Fibroblast of lung (primary cell): ENCODE results near the gene NMUR2. TPM values are rescaled to one million over a fixed set of nuclear protein-coding genes. Genes with fewer than 3 reads are reported as not detected.

Source experiments
- DNase-seq, 2 donors: peaks; one replicate each; pipeline versions ENCODE4 v3.0.0 to v3.0.0-alpha.2; 2010; ENCODE audit warnings: low read depth in 2 of 2
- H2AFZ ChIP-seq: 2 replicates; pipeline ENCODE4 v1.5.1; 2012; ENCODE audit warnings: low read length, control low read depth, inconsistent platforms
- H3K27ac ChIP-seq: 2 replicates; pipeline ENCODE4 v1.5.1; 2011; ENCODE audit warnings: low read length, control low read depth; ENCODE audit not compliant: insufficient read depth
- H3K27me3 ChIP-seq: 2 replicates; pipeline ENCODE4 v1.5.1; 2011; ENCODE audit warnings: mild to moderate bottlenecking, low read length; ENCODE audit not compliant: control insufficient read depth, insufficient read depth
- H3K36me3 ChIP-seq: 2 replicates; pipeline ENCODE4 v1.5.1; 2011; ENCODE audit warnings: low read length; ENCODE audit not compliant: control insufficient read depth, insufficient read depth
- H3K4me1 ChIP-seq: 2 replicates; pipeline ENCODE4 v1.5.1; 2011; ENCODE audit warnings: low read length; ENCODE audit not compliant: control insufficient read depth, insufficient read depth; ENCODE audit errors: extremely low read depth
- H3K4me2 ChIP-seq: 2 replicates; pipeline ENCODE4 v1.5.1; 2011; ENCODE audit warnings: low read length, control low read depth; ENCODE audit not compliant: insufficient read depth; ENCODE audit errors: extremely low read depth
- H3K4me3 ChIP-seq, 4 experiments: fragments of 200-600 bp in 1 of 4; sonication (generic) in 1 of 4; replicated peaks in 1 of 4; 2 replicates each; pipeline ENCODE4 v1.5.1; 2011 to 2016; ENCODE audit warnings: low read length in 4 of 4, low read depth in 3 of 4, mild to moderate bottlenecking in 3 of 4, control low read depth in 2 of 4, inconsistent platforms in 1 of 4, mixed read lengths in 1 of 4; ENCODE audit not compliant: insufficient read depth in 1 of 4; ENCODE audit errors: control extremely low read depth in 1 of 4
- H3K79me2 ChIP-seq: 2 replicates; pipeline ENCODE4 v1.5.1; 2012; ENCODE audit warnings: mild to moderate bottlenecking, low read length, inconsistent platforms; ENCODE audit not compliant: control insufficient read depth, insufficient read depth
- H3K9ac ChIP-seq: 2 replicates; pipeline ENCODE4 v1.5.1; 2011; ENCODE audit warnings: mild to moderate bottlenecking, low read length, control low read depth; ENCODE audit not compliant: insufficient read depth
- H3K9me3 ChIP-seq: 2 replicates; pipeline ENCODE4 v1.5.1; 2012; ENCODE audit warnings: low read depth, low read length; ENCODE audit not compliant: control insufficient read depth, insufficient read depth
- H4K20me1 ChIP-seq: 2 replicates; pipeline ENCODE4 v1.5.1; 2011; ENCODE audit warnings: low read length; ENCODE audit not compliant: control insufficient read depth, insufficient read depth; ENCODE audit errors: extremely low read depth
- CTCF ChIP-seq, 2 donors: IDR thresholded peaks in 1 of 2; conservative IDR thresholded peaks in 1 of 2; 1 replicate in 1 of 2; 2 replicates in 1 of 2; pipeline ENCODE4 v1.5.1; 2011 to 2012; ENCODE audit warnings: low read length in 2 of 2, control low read depth in 1 of 2, inconsistent platforms in 1 of 2, low read depth in 1 of 2, mild to moderate bottlenecking in 1 of 2
- EZH2 ChIP-seq: IDR thresholded peaks from 2 replicates; pipeline ENCODE4 v1.5.1; 2012; ENCODE audit warnings: low read length, control low read depth, mild to moderate bottlenecking; ENCODE audit errors: missing control alignments
- polyA plus RNA-seq, 2 donors: library from polyadenylated mRNA; depleted of rRNA in 1 of 2; stranded (reverse) in 1 of 2; unstranded in 1 of 2; fragments of >200 nt; gene quantifications; 2 replicates each; pipeline ENCODE4 v1.2.1, GENCODE V29; 2011 to 2012; ENCODE audit warnings: missing spikeins in 1 of 2
- total RNA-seq: library from RNA; depleted of rRNA; stranded (reverse); fragments of >200 nt; gene quantifications from 2 replicates; pipeline ENCODE4 v1.2.1, GENCODE V29; 2014

The NMUR2 gene
- total and polyA plus RNA-seq, 2 donors (not counting 1 experiment from before 2014, with no cell fraction given) = not detected

GRCh38 chr5:152400846-152401245, 4.2 kb downstream of the NMUR2 start:
- Histone ChIP-seq H3K27me3 (no peaks in the 10 kb centered on the region), H3K27ac (no peak overlapping the region), H3K4me1 (no peaks in the 10 kb centered on the region), H3K79me2 (no peaks in the 10 kb centered on the region), H3K9ac (no peak overlapping the region), H2AFZ (no peak overlapping the region), H3K4me3 (no peak overlapping the region), H3K36me3 (no peaks in the 10 kb centered on the region), H3K4me2 (no peak overlapping the region), H4K20me1 (no peaks in the 10 kb centered on the region), H3K9me3 (no peaks in the 10 kb centered on the region)
- DNase-seq = no peak
- no peak for TF ChIP-seq EZH2
- no peak for TF ChIP-seq CTCF (conservative IDR thresholded peaks at IDR 0.05 in 1 of 2, IDR thresholded peaks at IDR 0.05 in 1 of 2; ENCODE audit: low read depth in 1 of 2, low read length in 2 of 2)

GRCh38 chr5:152397581-152397980, 7.5 kb downstream of the NMUR2 start:
- H3K27ac ChIP-seq = no peak overlapping the region
- no peaks in the 10 kb centered on the region for H3K4me1 ChIP-seq
- no peak overlapping the region for H3K4me3 ChIP-seq
- no peaks in the 10 kb centered on the region for H3K36me3 ChIP-seq
- H3K4me2 ChIP-seq = no peak overlapping the region
- H3K27me3 ChIP-seq = no peaks in the 10 kb centered on the region
- no peaks in the 10 kb centered on the region for H4K20me1 ChIP-seq
- no peak overlapping the region for H2AFZ ChIP-seq
- H3K79me2 ChIP-seq = no peaks in the 10 kb centered on the region
- DNase-seq = no peak
- H3K9ac ChIP-seq = no peak overlapping the region
- TF ChIP-seq CTCF (conservative IDR thresholded peaks at IDR 0.05 in 1 of 2, IDR thresholded peaks at IDR 0.05 in 1 of 2; ENCODE audit: low read depth in 1 of 2, low read length in 2 of 2) = no peak
- no peak for TF ChIP-seq EZH2
- H3K9me3 ChIP-seq = no peaks in the 10 kb centered on the region

- no peak for DNase-seq
- Histone ChIP-seq H3K27ac (no peak overlapping the region), H3K27me3 (no peaks in the 10 kb centered on the region), H3K36me3 (no peaks in the 10 kb centered on the region), H2AFZ (no peak overlapping the region), H3K79me2 (no peaks in the 10 kb centered on the region), H3K9me3 (no peaks in the 10 kb centered on the region), H3K4me2 (no peak overlapping the region), H3K4me3 (no peak overlapping the region), H3K4me1 (no peaks in the 10 kb centered on the region), H3K9ac (no peak overlapping the region), H4K20me1 (no peaks in the 10 kb centered on the region)
- no peak for TF ChIP-seq EZH2
- TF ChIP-seq CTCF (conservative IDR thresholded peaks at IDR 0.05 in 1 of 2, IDR thresholded peaks at IDR 0.05 in 1 of 2; ENCODE audit: low read depth in 1 of 2, low read length in 2 of 2) = no peak
Observed at GRCh38 chr5:152393441-152393840, 11.6 kb downstream of the NMUR2 start.
